Measurements from ENCODE around the gene ERC2. TPM values are rescaled to one million over a fixed set of nuclear protein-coding genes. Genes with fewer than 3 reads are reported as not detected.

ERC2 gene
- total RNA-seq, 2 experiments from 2014 or later: not detected

DNA sequence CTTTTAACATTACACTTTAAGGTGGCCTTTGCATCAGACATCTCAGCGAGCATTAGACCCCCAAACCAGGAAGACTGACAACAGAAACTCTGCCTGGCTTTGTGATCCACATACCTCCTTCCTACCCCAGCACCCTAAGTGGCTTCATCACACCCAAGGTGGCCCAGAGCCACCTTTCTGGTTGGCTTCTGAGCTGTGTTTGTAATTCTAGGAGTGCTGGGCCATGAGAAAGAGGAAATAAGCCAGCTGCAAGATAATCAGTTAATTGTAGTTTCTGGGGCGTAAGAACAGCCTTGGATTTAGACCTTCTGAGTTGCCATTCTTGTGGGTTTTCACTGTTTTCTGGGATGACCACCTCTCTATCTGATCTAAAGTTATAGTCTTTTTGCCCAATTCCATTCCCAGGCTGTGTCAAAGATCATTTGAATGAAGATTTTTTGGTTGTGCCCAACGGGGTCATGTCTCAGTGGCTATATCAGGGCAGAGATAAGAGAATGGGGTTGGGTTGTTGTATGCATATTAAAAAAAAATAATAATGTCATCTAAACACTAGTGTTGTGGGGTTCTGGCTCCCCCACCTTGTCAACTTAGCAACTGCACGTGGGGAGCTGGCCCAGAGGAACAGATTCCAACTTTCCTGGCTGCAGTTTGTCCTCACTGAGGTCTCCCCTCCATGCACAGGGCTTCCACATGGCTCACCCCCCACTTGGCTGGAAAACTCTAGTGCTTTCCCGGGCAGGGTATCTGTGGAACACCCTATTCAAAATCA, 746.4 kb downstream of the ERC2 start:
- Histone ChIP-seq H4K20me1 (ENCODE audit: insufficient read depth, low read length) (no peaks in the 10 kb centered on the region), H3K4me2 (ENCODE audit: low read length) (peak overlapping the region; percentile 60), H3K4me1 (ENCODE audit: insufficient read depth, low read length, poor library complexity, severe bottlenecking) (peaks cover 95% of the 10 kb centered on the region), H3K4me3 (ENCODE audit: low read depth, low read length, poor library complexity, severe bottlenecking) (peak overlapping the region; percentile 2), H2AFZ (ENCODE audit: low read length) (peak overlapping the region; percentile 76; the same call in 1 of the 2 replicates), H3K9me2 (ENCODE audit: insufficient read depth, low read length) (no peaks in the 10 kb centered on the region), H3K79me2 (ENCODE audit: insufficient read depth, low read depth, low read length) (no peaks in the 10 kb centered on the region), H3K27ac (ENCODE audit: low read depth, low read length, poor library complexity, severe bottlenecking) (peak overlapping the region; percentile 94), H3K36me3 (ENCODE audit: insufficient read depth, low read length) (no peaks in the 10 kb centered on the region), H3K9me3 (ENCODE audit: low read length) (no peaks in the 10 kb centered on the region)
- peak; percentile 83 for DNase-seq (ENCODE audit: low spot score)
- intact Hi-C loops (cut with micrococcal nuclease; ENCODE audit: unreplicated experiment): loop anchor here (1.0 to 5.0 kb wide), 5 partner anchors 215 to 870 kb away; no protein-coding TSS in a partner anchor
- ChIA-PET CTCF (ENCODE audit: unreplicated experiment) (interaction anchor here (0.7 kb wide), 1 partner anchor 34 kb away, joined by 3 read pairs; no protein-coding TSS in a partner anchor), POLR2A (interaction anchor here (0.8 to 3.1 kb wide), 13 partner anchors 8 to 427 kb away, joined by 3 to 12 read pairs (median 3); partner anchors contain the start of gene WNT5A)
- no TSS peak for BruUV-seq (replicated peaks)
- TF ChIP-seq, protein P1, sequence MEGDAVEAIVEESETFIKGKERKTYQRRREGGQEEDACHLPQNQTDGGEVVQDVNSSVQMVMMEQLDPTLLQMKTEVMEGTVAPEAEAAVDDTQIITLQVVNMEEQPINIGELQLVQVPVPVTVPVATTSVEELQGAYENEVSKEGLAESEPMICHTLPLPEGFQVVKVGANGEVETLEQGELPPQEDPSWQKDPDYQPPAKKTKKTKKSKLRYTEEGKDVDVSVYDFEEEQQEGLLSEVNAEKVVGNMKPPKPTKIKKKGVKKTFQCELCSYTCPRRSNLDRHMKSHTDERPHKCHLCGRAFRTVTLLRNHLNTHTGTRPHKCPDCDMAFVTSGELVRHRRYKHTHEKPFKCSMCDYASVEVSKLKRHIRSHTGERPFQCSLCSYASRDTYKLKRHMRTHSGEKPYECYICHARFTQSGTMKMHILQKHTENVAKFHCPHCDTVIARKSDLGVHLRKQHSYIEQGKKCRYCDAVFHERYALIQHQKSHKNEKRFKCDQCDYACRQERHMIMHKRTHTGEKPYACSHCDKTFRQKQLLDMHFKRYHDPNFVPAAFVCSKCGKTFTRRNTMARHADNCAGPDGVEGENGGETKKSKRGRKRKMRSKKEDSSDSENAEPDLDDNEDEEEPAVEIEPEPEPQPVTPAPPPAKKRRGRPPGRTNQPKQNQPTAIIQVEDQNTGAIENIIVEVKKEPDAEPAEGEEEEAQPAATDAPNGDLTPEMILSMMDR (conservative IDR thresholded peaks at IDR 0.05; ENCODE audit: low read length): peak; percentile 78
- no peak for TF ChIP-seq EZH2phosphoT487 (IDR thresholded peaks at IDR 0.05; ENCODE audit: borderline replicate concordance, low read depth, low read length)

DNA sequence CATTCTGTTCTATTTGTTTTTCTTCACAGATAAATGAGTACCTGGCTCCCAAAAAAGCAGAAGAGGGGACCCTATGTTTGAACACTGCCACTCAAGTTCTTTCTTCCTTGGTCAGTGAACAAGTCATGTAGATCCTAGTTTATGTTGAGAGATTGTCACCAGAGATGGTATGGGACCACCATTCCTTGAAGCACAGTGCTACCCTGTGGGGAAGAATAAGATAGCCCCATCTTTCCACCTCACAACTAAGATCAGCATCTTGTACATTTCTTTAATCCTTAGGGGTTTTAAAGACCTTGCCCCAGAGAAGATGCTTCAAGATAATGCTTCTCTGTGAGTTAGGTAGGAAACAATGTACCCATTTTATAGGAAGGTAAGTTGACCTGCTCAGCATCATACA, 747.7 kb downstream of the ERC2 start:
- no peaks in the 10 kb centered on the region; the same call in 1 of the 2 replicates for H3K36me3 ChIP-seq (ENCODE audit: insufficient read depth, low read length)
- TF ChIP-seq EZH2phosphoT487 (IDR thresholded peaks at IDR 0.05; ENCODE audit: borderline replicate concordance, low read depth, low read length): no peak
- TF ChIP-seq, protein P1 (conservative IDR thresholded peaks at IDR 0.05; ENCODE audit: low read length): peak; percentile 74
- DNase-seq (ENCODE audit: low spot score): peak; percentile 72
- no peak overlapping the region for H3K4me3 ChIP-seq (ENCODE audit: low read depth, low read length, poor library complexity, severe bottlenecking)
- no peak overlapping the region for H3K4me2 ChIP-seq (ENCODE audit: low read length)
- H3K79me2 ChIP-seq (ENCODE audit: insufficient read depth, low read depth, low read length): no peaks in the 10 kb centered on the region
- intact Hi-C loops (cut with micrococcal nuclease; ENCODE audit: unreplicated experiment): loop anchor here (5.0 kb wide), 3 partner anchors 213 to 868 kb away; no protein-coding TSS in a partner anchor
- no peaks in the 10 kb centered on the region for H3K9me2 ChIP-seq (ENCODE audit: insufficient read depth, low read length)
- H2AFZ ChIP-seq (ENCODE audit: low read length): no peak overlapping the region; the same call in 1 of the 2 replicates
- ChIA-PET CTCF (ENCODE audit: unreplicated experiment) (interaction anchor here (0.7 kb wide), 1 partner anchor 26 kb away, joined by 5 read pairs; no protein-coding TSS in a partner anchor), POLR2A (interaction anchor here (1.0 to 3.1 kb wide), 9 partner anchors 9 to 235 kb away, joined by 3 to 12 read pairs (median 3); partner anchors contain the start of gene WNT5A)
- no peaks in the 10 kb centered on the region for H3K9me3 ChIP-seq (ENCODE audit: low read length)
- H3K4me1 ChIP-seq (ENCODE audit: insufficient read depth, low read length, poor library complexity, severe bottlenecking): peaks cover 84% of the 10 kb centered on the region
- peak overlapping the region; percentile 94 for H3K27ac ChIP-seq (ENCODE audit: low read depth, low read length, poor library complexity, severe bottlenecking)
- BruUV-seq (replicated peaks): no TSS peak
- no peaks in the 10 kb centered on the region for H4K20me1 ChIP-seq (ENCODE audit: insufficient read depth, low read length)

All from OCI-LY7 (cell line).